ENCODE measurements around the gene FXYD2.
A peak's percentile ranks its signal among the peaks of the same experiment; 100 is the strongest.
"Not testable (repeated sequence)": the region's sequence is repeated elsewhere in the genome, so short reads cannot be mapped to it uniquely, and the experiment has no call there.

Gene FXYD2

DNA sequence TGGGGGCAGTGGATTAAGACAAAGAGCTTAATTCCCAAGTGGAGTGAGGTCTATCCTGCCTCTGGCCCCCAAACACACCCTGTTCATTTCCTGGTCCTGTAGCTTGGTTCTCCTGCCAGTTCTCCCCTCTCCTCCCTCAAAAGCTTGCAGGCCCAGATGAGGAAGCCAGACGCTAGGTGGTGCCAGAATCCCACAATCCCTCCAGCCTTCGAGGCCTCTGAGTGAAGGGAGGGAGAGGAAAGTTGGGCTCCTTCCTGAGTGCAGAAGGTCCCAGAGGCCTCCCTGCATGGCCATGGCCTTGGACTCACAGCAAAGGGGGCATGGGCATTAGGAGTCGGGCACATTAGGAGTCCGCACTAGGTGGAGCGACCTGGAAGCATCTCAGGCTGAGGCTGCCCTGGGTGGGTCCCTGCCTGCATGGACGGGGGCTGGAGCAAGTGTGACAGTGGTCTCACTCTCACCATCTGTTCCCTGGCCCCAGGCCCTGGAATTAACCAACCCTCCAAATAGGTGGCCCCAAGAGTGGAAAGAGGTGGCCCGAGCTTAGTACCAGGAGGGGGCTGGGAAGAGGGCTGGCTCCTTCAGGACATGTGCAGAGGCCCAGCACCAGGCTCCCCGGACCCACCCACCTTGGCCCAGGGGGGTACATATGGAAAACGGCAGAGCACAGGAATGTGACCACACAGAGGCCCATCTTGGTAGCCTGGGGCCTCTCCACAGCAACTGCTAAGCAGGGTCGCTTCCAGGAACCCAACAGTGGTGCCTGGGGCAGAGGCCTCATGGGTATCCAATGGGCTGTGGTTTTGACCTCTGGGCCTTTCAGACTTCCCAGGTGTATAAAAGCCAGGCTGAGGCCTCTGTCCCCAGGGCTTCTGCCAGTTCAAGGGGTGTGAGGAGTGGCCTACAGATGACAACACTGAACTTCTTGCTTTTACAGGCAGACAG lies 5.2 kb downstream of the FXYD2 start:
- peak in 1 of 2 experiments; percentile 45 for DNase-seq

DNA sequence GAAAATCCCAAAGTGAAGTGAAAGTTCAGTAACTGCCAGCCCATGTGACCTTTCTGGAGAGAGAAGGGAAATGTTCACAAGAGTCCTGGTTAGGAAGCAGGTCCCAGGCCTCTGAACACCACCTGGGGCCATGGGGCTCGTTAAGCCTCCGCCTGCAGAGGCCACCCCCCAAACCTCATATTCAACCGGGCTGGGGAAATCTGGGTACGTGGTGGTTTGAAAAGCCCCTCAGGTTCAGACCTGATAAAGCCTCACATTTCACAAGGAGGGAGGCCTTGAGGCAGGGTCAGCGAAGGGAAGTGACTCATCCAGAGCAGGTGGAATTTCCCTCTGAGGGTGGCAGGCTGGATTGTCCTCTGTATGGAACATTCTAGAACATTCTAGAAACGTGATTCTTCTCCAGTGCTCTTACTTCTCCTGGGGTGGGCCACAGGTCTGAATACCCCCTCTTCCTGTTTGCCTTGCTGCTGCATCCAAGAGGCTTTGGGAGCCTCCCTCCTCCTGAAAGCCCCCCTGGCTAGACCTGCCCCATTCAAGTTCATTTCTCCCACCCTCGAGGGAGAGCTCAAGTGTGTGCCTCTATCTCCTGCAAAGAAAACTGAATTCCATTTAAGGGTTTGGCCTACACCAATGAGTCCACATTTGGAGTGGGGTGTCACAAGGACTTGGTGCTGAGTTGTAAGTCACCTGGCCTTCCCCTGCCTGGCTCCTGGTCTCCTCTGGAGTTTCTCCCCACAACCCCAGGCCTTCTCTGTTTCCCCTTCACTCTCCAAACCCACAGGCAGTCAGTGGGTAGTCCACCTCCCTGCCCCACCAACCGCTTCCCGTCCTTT lies 6.3 kb downstream of the FXYD2 start:
- DNase-seq, result no peak

DNA sequence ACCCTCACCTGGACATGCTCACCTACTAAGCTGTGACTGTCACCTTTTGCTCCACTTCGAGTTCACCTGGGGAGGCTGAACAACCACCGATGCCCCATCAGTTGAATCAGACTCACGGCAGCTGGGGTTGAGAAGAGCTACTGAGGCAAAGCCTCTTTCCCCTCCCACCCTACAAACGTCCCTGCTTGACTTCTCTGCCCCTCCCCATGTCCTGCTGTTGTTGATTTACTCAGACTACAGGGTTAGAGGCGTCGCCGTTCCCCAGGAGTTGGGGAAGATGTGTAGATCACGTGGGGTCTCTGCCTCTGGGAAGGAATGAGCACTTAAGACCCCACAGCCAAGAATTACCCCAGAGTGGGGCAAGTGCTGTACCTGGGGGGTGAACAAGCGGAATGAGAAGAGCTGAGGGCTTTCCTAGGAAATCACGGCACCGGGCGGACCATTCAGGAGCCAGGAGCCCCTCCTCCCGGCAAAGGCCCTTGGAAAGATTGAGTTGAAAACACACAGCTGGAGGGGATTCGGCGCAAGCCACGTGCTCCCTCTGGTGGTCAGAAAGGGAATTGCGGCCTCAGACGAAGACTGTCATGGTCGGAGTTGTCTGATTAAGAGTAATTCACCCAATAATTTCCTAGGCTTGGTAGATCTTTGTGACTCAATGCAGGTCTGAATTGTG lies 7.0 kb downstream of the FXYD2 start:
- DNase-seq, result peak; percentile 38 to 45

DNA sequence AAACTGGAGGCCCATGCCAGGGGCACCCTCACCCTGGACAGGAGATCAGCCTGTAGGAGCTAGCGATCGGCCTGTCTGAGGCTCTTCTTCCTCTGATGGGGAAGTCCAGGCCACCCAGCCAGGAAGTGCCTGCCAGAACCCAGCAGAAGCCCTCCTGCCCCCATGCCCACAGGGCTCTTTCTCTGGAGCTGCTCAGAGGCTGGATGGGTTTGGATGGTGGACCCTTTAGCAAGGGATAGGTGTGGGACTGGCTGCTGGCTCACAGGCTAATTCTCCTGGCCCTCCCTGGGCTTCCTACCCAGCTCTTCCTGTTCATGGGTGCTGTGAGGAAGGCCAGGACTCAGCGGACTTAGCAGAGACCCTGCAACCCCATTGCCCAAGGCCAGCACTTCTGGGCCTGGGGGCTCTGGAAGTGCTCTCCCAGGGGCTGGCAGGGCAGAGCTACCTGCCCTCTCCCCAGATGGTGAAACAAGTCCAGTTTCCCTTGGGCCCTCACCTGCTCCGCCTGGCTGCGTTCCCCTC lies 7.6 kb downstream of the FXYD2 start:
- DNase-seq, result no peak

DNA sequence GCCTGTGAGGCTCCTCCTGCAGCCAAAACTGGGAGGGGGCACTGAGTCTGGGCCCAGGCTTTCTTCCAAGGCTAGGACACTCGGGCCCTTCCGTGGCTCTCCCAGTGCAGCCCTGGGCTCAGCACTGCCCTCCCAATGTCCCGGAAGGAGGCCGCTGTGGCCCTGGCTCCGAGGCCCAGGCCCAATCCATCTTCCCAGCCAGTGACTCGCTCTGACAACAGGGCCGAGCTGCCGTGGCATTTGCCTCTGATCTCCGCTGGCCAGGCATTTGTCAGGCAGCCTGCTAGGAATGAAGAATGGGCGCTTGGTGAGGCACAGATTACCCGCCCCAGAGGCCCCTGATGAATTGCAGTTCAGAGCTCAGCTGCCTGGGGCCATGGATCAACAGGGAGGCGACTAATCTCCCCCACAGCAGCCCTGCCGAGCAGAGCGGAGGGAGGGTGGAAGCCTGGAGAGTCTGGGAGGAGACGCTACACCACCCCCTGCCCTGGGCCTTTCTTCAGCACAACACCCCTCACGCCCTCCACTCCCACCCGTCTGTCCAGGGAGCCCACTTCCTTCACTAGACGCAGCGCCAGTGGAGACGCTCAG lies 8.3 kb downstream of the FXYD2 start:
- DNase-seq, result no peak

DNA sequence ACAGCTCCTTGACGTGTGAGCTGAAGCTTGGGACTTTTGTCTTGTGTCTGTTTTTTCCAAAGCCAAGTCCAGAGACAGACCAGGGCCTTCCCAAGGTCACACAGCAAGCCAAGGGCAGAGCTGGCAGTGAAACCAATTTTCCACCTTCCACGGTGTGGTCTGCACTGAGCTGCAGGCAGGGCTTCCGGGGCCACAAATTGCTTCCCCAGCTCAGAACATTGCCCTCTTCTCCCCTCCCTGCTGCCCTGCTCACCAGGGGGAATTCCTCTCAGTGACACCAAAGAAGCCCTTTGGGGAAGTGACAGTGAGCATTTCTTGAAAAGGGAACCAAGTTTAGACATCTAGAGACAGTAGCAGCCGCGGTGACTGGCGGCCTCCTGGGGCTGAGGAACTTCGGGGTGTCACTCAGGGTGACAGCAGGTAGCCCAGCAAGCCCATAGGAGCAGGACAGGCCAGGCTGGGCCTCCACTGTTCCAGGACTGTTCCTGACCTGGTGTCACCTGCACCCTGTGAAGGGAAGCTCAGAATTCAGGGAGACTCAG lies 9.2 kb downstream of the FXYD2 start:
- no peak for DNase-seq

DNA sequence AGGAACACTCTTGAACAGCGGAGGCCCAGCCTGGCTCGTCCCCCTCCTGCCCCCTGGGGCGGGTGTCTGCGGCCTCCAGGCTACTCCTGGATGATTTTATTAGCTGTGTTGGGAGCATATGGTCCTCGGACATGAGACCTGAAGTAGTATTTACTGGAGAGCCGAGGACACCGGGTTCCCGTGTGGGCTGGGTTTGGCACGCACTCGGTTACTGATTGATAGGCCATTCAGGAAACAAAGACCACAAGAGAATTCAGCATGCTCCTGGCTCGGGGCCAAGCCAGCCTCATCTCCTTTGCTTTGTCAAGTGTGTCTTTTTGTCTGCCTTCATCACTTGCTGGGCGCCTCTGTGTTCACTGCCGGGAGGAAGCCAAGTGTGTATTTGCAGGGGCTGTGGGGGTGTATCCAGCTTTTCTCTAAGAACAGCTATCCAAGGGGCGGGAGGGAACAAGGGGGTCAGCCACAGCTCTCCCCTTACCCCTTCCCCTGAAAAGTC lies 9.7 kb downstream of the FXYD2 start:
- DNase-seq, result no peak

DNA sequence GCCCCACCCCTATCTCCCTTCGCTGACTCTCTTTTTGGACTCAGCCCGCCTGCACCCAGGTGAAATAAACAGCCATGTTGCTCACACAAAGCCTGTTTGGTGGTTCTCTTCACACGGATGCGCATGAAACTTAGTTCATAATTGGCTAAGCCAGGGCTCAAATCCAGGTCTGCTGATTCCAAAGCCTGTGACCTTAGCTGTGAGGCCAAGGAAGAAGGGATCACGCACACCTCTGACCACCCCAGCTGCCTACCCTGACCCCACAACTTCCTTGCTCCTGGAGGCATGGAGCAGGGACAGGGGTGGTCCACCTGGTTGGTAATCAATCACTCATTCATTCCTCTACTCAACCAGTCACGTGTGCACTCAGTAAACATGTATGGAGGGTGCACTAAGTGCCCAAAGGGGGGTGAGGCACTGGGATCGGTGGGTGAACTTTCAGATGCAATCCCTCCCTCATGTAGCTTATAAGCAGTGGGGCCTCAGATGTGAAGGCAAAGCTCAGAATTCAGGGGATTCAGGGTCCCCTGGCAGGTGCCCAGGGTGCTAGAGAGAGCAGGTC lies 10.3 kb downstream of the FXYD2 start:
- no peak for DNase-seq

DNA sequence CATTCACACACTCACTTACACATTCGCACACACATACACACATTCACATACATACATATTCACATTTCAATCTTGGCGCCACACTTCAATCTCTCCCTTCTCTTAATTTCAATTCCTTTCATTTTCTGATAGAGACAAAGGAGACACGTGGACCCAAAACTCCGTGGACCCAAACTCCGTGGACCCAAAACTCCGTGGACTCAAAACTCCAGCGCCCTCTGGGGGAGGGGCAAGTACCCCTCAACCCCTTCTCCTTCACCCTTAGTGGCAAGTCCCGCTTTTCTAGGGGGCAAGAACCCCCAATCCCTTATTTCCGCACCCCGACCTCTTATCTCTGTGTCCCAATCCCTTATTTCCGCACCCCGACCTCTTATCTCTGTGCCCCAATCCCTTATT lies 14.5 kb downstream of the FXYD2 start:
- not testable (repeated sequence) for DNase-seq

DNA sequence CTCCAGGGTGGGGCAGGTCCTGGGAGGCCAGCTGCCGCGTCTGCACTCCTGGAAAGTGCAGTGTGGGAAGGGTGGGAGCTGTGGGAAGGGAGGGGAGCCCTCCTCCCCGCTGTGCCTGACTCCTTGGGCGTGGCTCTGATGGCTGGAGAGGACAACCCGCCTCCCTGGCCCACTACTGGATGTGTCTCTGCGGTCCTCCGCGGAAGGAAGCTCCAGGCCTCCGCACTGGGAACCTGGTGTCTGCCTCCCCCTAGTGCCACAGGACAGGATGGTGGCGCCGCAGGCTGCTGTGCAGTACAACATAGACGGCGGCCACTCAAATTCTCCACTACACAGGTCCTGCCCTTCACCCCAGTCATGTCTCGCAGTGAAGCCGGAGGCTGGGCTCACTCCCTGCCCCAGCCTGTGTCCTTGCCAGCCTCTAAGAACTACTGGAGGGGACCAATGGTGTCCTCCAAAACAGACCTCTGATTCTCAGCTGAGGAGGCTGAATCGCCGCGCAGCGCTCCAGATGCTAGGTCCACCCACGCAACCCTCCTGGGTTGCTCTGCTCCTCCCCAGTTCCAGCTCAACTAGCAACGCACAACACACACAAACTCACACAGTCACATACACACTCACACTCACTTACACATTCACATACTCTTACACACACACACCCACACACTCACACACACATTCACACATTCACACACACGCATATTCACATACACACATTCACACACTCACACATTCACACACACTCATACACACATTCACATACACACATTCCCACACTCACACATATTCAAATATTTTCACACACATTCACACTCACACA lies 15.1 kb downstream of the FXYD2 start:
- peak; percentile 35 to 67 for DNase-seq

DNA sequence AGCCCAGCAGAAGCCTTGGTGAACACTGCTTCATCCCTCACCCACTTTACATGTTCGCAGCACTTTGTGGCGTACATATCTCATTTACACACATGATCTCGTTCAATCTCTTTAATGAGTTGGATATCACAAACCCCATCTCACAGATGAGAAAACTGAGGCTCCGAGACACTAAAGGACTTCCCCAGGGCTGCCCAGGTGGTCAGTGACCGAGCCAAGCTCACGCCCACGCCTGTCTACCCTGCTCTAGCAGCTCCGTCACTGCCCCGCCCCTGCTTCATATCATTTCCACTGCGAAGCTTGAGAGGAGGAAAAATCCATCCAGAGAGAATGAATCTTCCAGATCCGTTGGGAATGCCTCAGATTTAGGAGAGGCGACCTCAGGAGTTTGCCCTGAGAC lies 15.8 kb downstream of the FXYD2 start:
- no peak for DNase-seq

DNA sequence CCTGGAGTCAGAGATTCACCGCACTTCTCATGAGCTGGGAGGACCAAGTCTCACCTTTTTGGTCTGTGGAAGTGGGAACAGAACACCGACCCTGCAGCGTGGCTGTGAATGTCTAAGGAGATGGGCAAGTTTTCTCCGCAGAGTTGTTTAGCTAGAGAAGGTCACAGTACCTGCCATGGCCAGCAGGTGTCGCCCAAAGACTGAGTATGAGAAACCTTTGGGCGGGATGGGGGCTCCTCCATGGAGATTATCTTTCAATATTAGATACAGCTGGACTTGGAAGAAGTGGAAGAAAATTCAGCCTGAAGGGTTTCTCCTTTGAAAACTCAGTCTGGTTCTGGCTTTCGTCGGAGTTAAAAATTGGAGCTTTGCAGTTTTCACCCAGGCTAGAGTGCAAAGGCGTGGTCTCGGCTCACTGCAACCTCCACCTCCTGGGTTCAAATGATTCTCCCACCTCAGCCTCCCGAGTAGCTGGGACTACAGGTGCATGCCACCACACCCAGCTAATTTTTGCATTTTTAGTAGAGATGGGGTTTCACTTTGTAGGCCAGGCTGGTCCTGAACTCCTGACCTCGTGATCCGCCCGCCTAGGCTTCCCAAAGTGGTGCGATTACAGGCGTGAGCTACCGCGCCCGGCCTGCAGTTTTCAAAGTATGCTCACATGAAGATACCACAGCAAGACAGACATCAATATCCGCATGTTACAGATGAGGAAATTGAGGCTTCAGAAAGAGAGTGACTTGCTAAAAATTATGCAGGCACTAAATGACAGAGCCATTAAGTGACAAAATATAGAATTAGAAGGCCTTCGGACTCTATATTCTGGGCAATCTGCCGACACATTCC lies 16.8 kb downstream of the FXYD2 start:
- DNase-seq, result peak in 1 of 2 experiments; percentile 33

DNA sequence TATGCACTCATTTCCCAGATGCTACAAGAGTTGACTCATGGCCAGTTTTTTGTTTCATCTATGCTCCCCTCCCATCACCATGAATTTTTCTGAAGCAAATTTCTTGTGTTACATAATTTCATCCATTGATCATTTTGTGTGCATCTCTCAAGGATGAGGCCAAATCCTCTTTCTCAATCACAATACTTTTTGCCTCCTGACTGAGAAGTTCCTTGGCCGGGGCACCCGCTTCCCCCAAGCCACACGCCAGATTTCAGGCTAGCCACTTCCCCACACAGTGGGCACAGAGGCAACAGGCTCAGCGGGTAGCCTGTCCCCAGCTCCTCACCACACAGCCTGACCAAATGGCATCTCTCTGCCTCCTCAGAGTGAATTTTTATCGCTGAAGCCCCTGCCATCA lies 17.7 kb downstream of the FXYD2 start:
- no peak for DNase-seq

DNA sequence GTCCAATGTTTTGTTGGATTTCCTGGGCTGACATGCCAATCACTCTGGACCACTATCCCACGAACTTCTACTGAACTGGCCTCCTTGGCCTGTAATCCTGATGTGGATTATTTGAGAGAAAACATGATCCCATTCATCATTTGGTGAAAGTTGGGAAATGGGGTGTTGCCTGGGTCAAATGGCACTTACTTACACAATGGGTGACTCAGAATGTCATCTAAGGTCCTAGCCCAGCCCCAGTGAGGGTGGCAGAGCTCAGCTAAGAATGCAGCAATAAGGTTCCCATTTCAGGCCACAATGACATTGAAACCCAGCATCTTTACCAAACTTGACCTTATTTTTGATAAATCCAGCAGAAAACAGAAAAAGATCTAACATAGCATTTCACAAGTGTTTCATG lies 19.5 kb downstream of the FXYD2 start:
- DNase-seq, result no peak

DNA sequence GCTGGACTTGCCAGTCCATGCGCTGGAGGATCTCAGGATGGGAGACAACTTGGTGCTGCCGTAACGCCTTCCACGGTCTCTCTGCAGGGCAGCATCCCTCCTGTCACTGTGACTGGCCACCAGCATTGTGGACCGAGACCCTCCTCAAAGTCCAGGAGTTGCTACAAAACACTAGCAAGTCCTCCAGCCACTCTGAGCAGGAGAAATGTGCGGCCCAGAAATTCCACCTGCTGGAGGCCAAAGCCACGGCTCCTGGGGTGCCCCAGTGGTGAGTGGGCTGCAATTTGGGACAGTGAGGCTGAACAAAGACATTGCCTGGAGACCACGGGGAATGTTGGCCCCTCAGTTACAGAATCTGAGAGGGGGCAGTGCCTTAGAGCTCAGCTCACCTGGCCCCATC lies 20.6 kb downstream of the FXYD2 start:
- DNase-seq, result no peak

DNA sequence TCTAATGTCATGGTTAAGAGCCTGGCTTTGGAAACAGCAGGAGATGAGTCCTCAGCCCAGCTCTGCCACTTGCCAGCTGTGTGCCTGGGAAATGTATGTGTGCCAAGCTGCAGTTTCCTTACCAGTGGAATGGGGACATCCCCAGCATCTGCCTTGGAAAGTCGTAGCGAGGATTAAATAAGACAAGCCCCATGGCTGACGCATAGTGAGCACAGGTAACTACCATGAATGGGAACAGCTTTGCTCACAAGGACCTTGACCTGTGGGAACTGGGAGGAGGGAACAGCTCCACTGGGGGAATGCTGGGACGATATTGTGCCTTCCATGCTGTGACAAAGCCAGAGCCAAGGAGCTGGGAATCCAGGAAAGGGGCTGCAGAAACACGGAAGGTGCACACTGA lies 24.9 kb downstream of the FXYD2 start:
- DNase-seq, result no peak

DNA sequence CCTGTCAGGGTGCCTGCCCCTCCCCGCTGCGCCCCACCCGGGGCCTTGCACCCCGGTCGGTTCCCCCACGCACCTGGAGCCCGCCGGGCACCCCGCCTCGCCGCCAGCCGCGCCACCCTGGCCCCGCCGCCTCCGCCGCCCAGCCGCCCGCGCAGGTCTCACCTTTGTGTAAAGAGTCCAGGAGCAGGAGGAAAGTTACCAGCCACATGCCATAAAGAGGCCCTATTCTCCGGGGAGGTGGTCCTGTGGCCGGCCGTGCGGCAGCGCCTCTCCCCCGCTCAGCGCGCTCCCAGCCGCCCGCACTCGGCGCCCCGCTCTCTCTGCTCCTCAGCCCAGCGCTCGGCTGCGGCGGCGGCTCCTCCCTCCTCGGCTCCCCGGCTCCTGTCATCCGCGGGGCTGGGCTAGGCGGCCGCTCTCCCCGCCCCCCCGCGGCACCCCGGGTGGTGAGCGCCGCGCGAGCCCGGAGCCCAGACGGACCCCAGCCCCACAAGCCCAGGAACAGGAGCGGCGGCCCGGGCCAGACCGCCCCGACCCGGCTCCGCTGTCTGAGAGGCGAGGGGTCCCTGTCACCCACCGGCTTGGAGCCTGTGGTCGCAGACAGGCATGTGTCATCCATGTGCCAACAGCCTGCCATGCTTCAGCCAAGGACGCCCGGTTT lies 27.5 kb downstream of the FXYD2 start, which contains the start of gene DSCAML1:
DSCAML1 (minus strand) TSS at position 345 of the 658 bp plus-strand sequence; CDS start at position 208, 137 bp downstream.
- DNase-seq, result no peak

DNA sequence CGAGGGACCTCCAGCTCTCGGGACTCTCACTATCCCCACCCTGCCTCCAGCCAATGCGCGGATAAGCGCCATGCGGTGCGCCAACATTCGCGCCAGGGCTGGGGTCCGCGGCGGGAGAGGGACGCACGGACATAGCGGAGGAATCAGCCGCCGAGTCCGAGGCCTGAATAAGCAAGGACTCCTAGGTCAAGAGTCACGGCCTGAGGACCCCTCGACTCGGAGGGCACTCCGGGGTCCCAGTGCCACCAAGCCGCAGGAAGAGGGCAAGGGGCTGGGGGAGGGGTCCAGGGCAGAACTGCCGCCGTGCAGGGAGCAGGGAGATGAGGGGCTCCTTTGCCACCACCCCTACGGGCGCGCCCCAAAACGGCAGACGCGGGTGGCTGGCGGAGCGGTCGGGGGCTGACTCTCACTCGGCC lies 28.1 kb downstream of the FXYD2 start:
- no peak for DNase-seq

Measured in NCI-H1930 (cell line).